Stimulated activated naive CD8-positive, alpha-beta T cell treated with anti-CD3 and anti-CD28 coated beads, Interleukin-15, amount 100 ng/mL, for 72 hours (primary cell): Measurements from ENCODE around the gene WDR54.
"Not testable (repeated sequence)": the region's sequence is repeated elsewhere in the genome, so short reads cannot be mapped to it uniquely, and the experiment has no call there.

Experiments used
- ATAC-seq: fragments of 150-1000 bp; cut with Tn5 transposase; 2 replicates; pipeline ENCODE4 v1.10.0; 2021; ENCODE audit warnings: mild to moderate bottlenecking, moderate library complexity
- DNase-seq, 2 donors: peaks; one replicate each; pipeline ENCODE4 v3.0.0; 2021 to 2022
- H3K27ac Mint-ChIP-seq, 2 donors: one replicate each; pipeline ENCODE4 v1.8.0; 2022; ENCODE audit warnings: mild to moderate bottlenecking in 2 of 2, mixed read lengths in 2 of 2, moderate library complexity in 2 of 2
- H3K27me3 Mint-ChIP-seq: one replicate; pipeline ENCODE4 v1.8.0; 2022; ENCODE audit warnings: mixed read lengths
- H3K4me1 Mint-ChIP-seq: one replicate; pipeline ENCODE4 v1.8.0; 2022; ENCODE audit warnings: mild to moderate bottlenecking, mixed read lengths
- H3K4me3 Mint-ChIP-seq, 2 donors: one replicate each; pipeline ENCODE4 v1.8.0; 2022; ENCODE audit warnings: mild to moderate bottlenecking in 2 of 2, mixed read lengths in 2 of 2, moderate library complexity in 1 of 2
- H3K9me3 Mint-ChIP-seq, 2 donors: one replicate each; pipeline ENCODE4 v1.8.0; 2022; ENCODE audit warnings: mixed read lengths in 2 of 2

The WDR54 gene

DNA sequence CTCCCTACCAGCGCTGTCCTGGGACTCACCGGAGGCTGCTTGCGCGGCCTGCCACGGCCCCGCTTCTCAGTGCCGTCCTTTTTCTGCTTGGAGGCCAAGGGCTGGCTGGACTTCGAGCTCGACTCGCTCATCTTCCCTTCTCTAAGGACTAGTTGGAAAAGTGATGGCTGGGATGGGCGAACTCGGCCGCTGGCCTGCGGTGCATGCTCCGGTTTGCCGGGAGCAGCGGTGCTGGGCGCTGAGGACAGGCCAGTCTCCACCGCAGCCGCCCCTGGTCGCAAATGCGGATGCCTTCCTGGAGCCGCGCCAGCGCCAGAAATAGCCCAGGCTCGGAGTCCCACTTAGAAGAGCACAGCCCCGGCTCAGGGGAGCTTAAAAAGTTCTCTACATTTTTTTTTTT, 3.2 kb upstream of the WDR54 start:
- DNase-seq (no peak), ATAC-seq (no peak)
- H3K27ac Mint-ChIP-seq: no peak overlapping the region
- H3K9me3 Mint-ChIP-seq: no peaks in the 10 kb centered on the region
- peaks cover 15% of the 10 kb centered on the region for H3K27me3 Mint-ChIP-seq
- H3K4me3 Mint-ChIP-seq: no peak overlapping the region
- H3K4me1 Mint-ChIP-seq: peaks cover 66% of the 10 kb centered on the region

- peaks cover 4% of the 10 kb centered on the region for H3K27me3 Mint-ChIP-seq
- H3K9me3 Mint-ChIP-seq: no peaks in the 10 kb centered on the region
- no peak overlapping the region for H3K27ac Mint-ChIP-seq
- DNase-seq (no peak), ATAC-seq (no peak)
- H3K4me3 Mint-ChIP-seq: no peak overlapping the region
- peaks cover 61% of the 10 kb centered on the region for H3K4me1 Mint-ChIP-seq
These were observed 2.2 kb upstream of the WDR54 start for GRCh38 chr2:74419345-74419744.

GRCh38 chr2:74420006-74420405, 1.5 kb upstream of the WDR54 start:
- H3K9me3 Mint-ChIP-seq: no peaks in the 10 kb centered on the region
- no peaks in the 10 kb centered on the region for H3K27me3 Mint-ChIP-seq
- ATAC-seq: no peak
- peaks cover 55% of the 10 kb centered on the region for H3K4me1 Mint-ChIP-seq
- H3K27ac Mint-ChIP-seq: peak overlapping the region in 1 of 2 donors; percentile 28
- peak overlapping the region; percentile 11 to 16 for H3K4me3 Mint-ChIP-seq
- no peak for DNase-seq

- not testable (repeated sequence) for H3K27me3 Mint-ChIP-seq, DNase-seq, H3K9me3 Mint-ChIP-seq, ATAC-seq
- H3K4me3 Mint-ChIP-seq: peak overlapping the region; percentile 98 to 100
- peaks cover 50% of the 10 kb centered on the region for H3K4me1 Mint-ChIP-seq
- H3K27ac Mint-ChIP-seq: peak overlapping the region; percentile 85 to 100
These were observed 957 bp upstream of the WDR54 start for GRCh38 chr2:74420443-74421103.

DNA sequence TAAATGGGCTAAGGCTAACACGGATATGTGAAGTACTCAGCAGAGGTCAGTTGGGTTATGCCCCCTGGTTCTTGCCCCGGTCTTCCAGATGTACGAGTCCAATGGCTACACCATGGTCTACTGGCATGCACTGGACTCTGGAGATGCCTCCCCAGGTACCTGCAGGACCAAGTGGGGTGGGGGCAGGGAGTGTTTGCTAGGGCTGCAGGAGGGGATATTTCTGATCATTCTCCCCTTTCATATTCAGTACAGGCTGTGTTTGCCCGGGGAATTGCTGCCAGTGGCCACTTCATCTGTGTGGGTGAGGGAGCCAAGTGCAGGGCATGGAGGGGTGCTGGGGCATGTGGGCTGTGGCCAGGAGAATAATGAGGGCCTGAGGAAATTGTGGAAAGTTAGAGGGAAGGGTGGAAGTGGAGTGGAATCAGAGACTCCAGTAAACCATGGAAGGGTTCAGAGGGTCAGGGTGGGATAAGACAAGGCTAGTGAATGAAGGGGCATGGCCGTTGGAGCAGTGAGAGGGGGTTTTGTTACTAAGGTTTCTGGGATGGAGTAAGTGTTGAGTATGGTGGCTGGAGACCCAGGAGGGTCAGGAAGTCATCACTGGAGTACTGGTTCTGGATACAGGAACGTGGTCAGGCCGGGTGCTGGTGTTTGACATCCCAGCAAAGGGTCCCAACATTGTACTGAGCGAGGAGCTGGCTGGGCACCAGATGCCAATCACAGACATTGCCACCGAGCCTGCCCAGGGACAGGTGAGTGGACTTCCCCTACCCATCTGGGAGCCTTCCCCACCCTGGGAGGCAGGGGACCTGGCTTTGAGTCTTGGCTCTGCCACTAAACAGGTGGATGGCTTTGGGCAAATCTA, 1.9 kb downstream of the WDR54 start:
- no peak for ATAC-seq
- H3K27me3 Mint-ChIP-seq: no peaks in the 10 kb centered on the region
- no peak overlapping the region for H3K27ac Mint-ChIP-seq
- H3K9me3 Mint-ChIP-seq: no peaks in the 10 kb centered on the region
- peak overlapping the region; percentile 98 to 100 for H3K4me3 Mint-ChIP-seq
- H3K4me1 Mint-ChIP-seq: peaks cover 35% of the 10 kb centered on the region
- DNase-seq: no peak

GRCh38 chr2:74424139-74424992, 2.8 kb downstream of the WDR54 start:
- Mint-ChIP-seq H3K4me1 (peaks cover 35% of the 10 kb centered on the region), H3K27me3 (no peaks in the 10 kb centered on the region), H3K4me3 (no peak overlapping the region), H3K27ac (no peak overlapping the region), H3K9me3 (no peaks in the 10 kb centered on the region)
- no peak for ATAC-seq
- no peak for DNase-seq

- no peak for ATAC-seq
- Mint-ChIP-seq H3K27me3 (no peaks in the 10 kb centered on the region), H3K9me3 (no peaks in the 10 kb centered on the region), H3K4me3 (no peak overlapping the region), H3K27ac (no peak overlapping the region), H3K4me1 (peaks cover 30% of the 10 kb centered on the region)
- no peak for DNase-seq
These were observed 3.5 kb downstream of the WDR54 start for GRCh38 chr2:74424995-74425406.

- Mint-ChIP-seq H3K27ac (peak overlapping the region; percentile 36 to 43), H3K4me3 (no peak overlapping the region), H3K4me1 (peaks cover 25% of the 10 kb centered on the region), H3K27me3 (no peaks in the 10 kb centered on the region), H3K9me3 (no peaks in the 10 kb centered on the region)
- ATAC-seq (no peak), DNase-seq (no peak)
These were observed 4.0 kb downstream of the WDR54 start for GRCh38 chr2:74425523-74425922.

DNA sequence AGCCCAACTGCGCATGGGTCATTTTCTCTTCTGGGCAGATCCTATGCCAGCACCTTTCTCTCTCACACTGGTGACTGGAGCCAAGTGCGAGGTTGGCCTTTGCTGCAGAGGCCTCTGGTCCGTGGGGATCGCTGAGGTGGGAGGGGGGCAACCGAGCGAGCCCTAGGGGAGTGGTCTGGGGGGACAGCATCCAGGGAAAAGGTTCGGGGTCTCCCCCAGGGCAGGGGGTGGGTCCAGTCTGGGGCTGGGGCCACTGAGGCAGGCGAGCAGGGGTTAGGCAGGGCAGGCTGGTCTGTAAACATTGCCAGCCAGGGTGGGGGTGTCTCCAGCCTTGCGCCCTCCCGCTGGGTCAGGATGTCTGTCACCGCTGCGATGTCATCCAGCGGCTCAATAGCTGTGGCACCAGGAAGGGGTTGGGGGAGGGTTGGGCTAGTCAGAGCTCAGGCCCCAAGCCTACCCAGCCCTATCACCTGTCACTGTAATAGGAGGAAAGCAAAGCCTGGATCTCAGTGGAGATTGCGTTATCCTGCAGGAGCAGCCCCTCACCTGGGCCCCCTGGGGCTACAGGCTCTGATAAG, 4.7 kb downstream of the WDR54 start:
- DNase-seq (no peak), ATAC-seq (no peak)
- Mint-ChIP-seq H3K27ac (peak overlapping the region in 1 of 2 donors; percentile 24), H3K9me3 (no peaks in the 10 kb centered on the region), H3K27me3 (no peaks in the 10 kb centered on the region), H3K4me1 (peaks cover 19% of the 10 kb centered on the region), H3K4me3 (no peak overlapping the region)

- Mint-ChIP-seq H3K4me1 (peaks cover 12% of the 10 kb centered on the region), H3K27me3 (no peaks in the 10 kb centered on the region), H3K27ac (peak overlapping the region in 1 of 2 donors; percentile 1), H3K4me3 (no peak overlapping the region), H3K9me3 (no peaks in the 10 kb centered on the region)
- DNase-seq (no peak), ATAC-seq (no peak)
These were observed 6.0 kb downstream of the WDR54 start for GRCh38 chr2:74427551-74427950.

GRCh38 chr2:74428675-74429074, 7.1 kb downstream of the WDR54 start:
- H3K27ac Mint-ChIP-seq: peak overlapping the region in 1 of 2 donors; percentile 0
- no peak for ATAC-seq

GRCh38 chr2:74429487-74430451, 8.2 kb downstream of the WDR54 start:
- Mint-ChIP-seq H3K9me3 (no peaks in the 10 kb centered on the region), H3K27me3 (no peaks in the 10 kb centered on the region), H3K4me1 (no peaks in the 10 kb centered on the region), H3K27ac (peak overlapping the region in 1 of 2 donors; percentile 38), H3K4me3 (no peak overlapping the region)
- ATAC-seq: peak; percentile 19
- no peak for DNase-seq

More at GRCh38 chr2:74428675-74429074, 7.1 kb downstream of the WDR54 start:
- no peak overlapping the region for H3K4me3 Mint-ChIP-seq
- H3K9me3 Mint-ChIP-seq: no peaks in the 10 kb centered on the region
- no peak for DNase-seq
- H3K27me3 Mint-ChIP-seq: no peaks in the 10 kb centered on the region
- H3K4me1 Mint-ChIP-seq: peaks cover under 1% of the 10 kb centered on the region

GRCh38 chr2:74430502-74430901, 9.0 kb downstream of the WDR54 start:
- no peaks in the 10 kb centered on the region for H3K4me1 Mint-ChIP-seq
- H3K9me3 Mint-ChIP-seq: no peaks in the 10 kb centered on the region
- peak; percentile 8 for ATAC-seq

GRCh38 chr2:74436111-74436805, 14.7 kb downstream of the WDR54 start:
- Mint-ChIP-seq H3K4me3 (no peak overlapping the region), H3K4me1 (peaks cover 17% of the 10 kb centered on the region), H3K9me3 (no peaks in the 10 kb centered on the region), H3K27ac (no peak overlapping the region), H3K27me3 (peaks cover 36% of the 10 kb centered on the region)
- ATAC-seq: no peak
- no peak for DNase-seq

More at GRCh38 chr2:74430502-74430901, 9.0 kb downstream of the WDR54 start:
- H3K4me3 Mint-ChIP-seq: no peak overlapping the region
- H3K27ac Mint-ChIP-seq: peak overlapping the region in 1 of 2 donors; percentile 38
- H3K27me3 Mint-ChIP-seq: no peaks in the 10 kb centered on the region
- DNase-seq: no peak
